MG63 (cell line): Measurements from ENCODE around the gene B4GALNT2. TPM values are rescaled to one million over a fixed set of nuclear protein-coding genes. Genes with fewer than 3 reads are reported as not detected.

Source experiments
- DNase-seq: peaks from one replicate; pipeline ENCODE4 v3.0.0-alpha.2; 2020
- H3K27me3 ChIP-seq: fragments of 250-450 bp; sonication (Bioruptor Pico); 2 replicates; pipeline ENCODE4 v1.5.1; 2020; ENCODE audit warnings: mild to moderate bottlenecking, moderate library complexity
- H3K36me3 ChIP-seq: fragments of 250-450 bp; sonication (Bioruptor Pico); 2 replicates; pipeline ENCODE4 v1.5.1; 2020; ENCODE audit warnings: mild to moderate bottlenecking, moderate library complexity
- H3K4me3 ChIP-seq: fragments of 250-450 bp; sonication (Bioruptor Pico); 2 replicates; pipeline ENCODE4 v1.5.1; 2020; ENCODE audit warnings: mild to moderate bottlenecking, moderate library complexity
- H3K9me3 ChIP-seq: fragments of 250-450 bp; sonication (Bioruptor Pico); 2 replicates; pipeline ENCODE4 v1.5.1; 2020; ENCODE audit warnings: mild to moderate bottlenecking, moderate library complexity
- total RNA-seq: library from RNA; depleted of rRNA; stranded (reverse); fragments of >200 nt; shearing (Covaris generic); gene quantifications from 2 replicates; pipeline ENCODE4 v1.2.3, GENCODE V29; 2014; ENCODE audit warnings: low replicate concordance

Gene B4GALNT2
- total RNA-seq, 1 experiment from 2014 or later: 0.03 TPM

GRCh38 chr17:49191917-49192741 is 59.6 kb downstream of the B4GALNT2 start:
- Histone ChIP-seq H3K36me3 (no peaks in the 10 kb centered on the region), H3K27me3 (no peaks in the 10 kb centered on the region), H3K9me3 (no peaks in the 10 kb centered on the region), H3K4me3 (peak overlapping the region; percentile 76)
- DNase-seq: peak; percentile 90

- peak overlapping the region; percentile 76 for H3K4me3 ChIP-seq
- DNase-seq: peak; percentile 40
- H3K9me3 ChIP-seq: no peaks in the 10 kb centered on the region
- no peaks in the 10 kb centered on the region for H3K36me3 ChIP-seq
- H3K27me3 ChIP-seq: no peaks in the 10 kb centered on the region
These were observed 61.1 kb downstream of the B4GALNT2 start for GRCh38 chr17:49193513-49194296.

GRCh38 chr17:49194297-49194607 is 61.7 kb downstream of the B4GALNT2 start:
- Histone ChIP-seq H3K9me3 (no peaks in the 10 kb centered on the region), H3K4me3 (no peak overlapping the region), H3K36me3 (no peaks in the 10 kb centered on the region), H3K27me3 (no peaks in the 10 kb centered on the region)
- DNase-seq: no peak

DNA sequence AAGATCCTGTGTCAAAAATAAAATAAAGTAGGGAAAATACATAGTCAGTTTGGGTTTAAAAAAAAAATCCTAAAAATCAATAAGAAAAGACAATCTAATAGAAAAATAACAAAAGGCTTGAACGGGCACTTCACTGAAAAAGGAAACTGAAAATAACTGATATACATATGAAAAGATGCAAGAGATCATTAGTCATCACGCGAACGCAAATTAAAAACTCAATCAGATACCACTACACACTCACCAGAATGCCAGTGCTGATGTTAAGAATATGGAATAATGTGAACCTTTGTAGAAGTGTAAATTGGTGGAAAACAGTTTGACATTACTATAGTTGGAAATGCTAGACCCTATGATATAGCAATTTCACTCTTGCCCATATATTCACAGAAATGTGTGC is 63.2 kb downstream of the B4GALNT2 start:
- no peak overlapping the region for H3K4me3 ChIP-seq
- no peak for DNase-seq
- no peaks in the 10 kb centered on the region for H3K36me3 ChIP-seq
- H3K27me3 ChIP-seq: no peaks in the 10 kb centered on the region
- no peaks in the 10 kb centered on the region for H3K9me3 ChIP-seq

DNA sequence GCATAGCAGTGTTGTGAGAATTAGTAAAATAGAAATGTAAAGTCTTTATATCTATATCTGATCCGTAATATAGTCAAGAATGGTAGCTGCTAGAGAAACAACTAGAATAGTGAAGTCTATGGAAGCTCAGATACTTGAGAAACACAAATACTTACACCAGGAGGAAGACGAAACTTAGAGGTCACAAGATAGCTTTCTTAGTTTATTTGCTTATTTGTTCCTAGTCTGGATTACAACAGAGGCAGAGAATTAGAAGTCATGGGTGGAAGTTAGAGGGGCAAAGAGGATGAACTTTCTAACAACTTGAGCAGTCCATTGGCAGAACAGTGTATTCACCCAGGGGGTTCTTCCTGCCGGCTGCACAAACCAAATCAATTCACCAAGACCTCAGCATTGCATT is 64.0 kb downstream of the B4GALNT2 start:
- no peak for DNase-seq
- Histone ChIP-seq H3K9me3 (no peaks in the 10 kb centered on the region), H3K36me3 (no peaks in the 10 kb centered on the region), H3K27me3 (no peaks in the 10 kb centered on the region), H3K4me3 (no peak overlapping the region)

DNA sequence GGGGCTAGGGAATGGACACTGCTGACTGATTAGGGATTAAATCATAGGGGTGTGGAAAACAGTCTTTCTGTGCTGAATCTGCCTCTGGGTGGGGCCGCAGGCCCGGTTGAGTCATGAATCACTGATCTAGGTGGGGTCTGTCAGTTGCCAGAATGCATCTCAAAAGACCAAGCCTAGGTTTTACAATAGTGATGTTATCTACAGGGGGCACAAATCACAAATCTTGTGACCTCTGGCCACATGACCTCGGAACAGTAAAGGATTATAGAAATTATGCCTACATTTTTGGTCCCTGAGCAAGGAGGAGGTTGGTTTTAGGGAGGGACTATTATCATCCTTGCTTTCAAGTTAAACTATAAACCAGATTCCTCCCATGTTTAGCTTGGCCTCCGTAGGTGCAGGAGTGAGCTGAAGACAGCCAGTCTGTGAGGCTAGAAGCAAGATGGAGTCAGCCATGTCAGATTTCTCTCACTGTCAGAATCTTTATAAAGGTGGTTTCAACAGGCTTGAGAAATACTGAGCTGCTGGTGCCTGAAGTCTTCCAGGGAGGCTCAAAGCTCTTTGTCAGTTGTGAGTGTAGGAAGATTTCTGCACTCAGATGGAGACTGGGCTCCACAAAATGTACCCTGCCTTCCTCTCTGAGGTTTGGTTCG is 64.9 kb downstream of the B4GALNT2 start:
- Histone ChIP-seq H3K36me3 (no peaks in the 10 kb centered on the region), H3K9me3 (no peaks in the 10 kb centered on the region), H3K4me3 (no peak overlapping the region), H3K27me3 (no peaks in the 10 kb centered on the region)
- DNase-seq: peak; percentile 30

DNA sequence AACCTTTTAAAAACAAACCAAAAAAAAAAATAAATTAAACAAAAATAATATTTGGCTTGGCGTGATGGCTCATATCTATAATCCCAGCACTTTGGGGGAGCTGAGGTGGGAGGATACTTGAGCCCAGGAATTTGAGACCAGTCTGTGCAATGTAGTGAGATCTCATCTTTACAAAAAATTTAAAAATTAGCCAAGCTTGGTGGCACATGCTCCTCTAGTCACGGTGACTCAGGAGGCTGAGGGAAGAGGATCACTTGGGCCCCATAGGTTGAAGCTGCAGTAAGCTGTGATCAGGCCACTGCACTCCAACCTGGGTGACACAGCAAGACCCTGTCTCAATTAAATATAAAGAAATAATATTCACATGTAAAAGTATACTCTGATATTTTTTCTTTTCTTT is 65.6 kb downstream of the B4GALNT2 start:
- DNase-seq: no peak
- Histone ChIP-seq H3K4me3 (no peak overlapping the region), H3K36me3 (no peaks in the 10 kb centered on the region), H3K27me3 (no peaks in the 10 kb centered on the region), H3K9me3 (no peaks in the 10 kb centered on the region)

DNA sequence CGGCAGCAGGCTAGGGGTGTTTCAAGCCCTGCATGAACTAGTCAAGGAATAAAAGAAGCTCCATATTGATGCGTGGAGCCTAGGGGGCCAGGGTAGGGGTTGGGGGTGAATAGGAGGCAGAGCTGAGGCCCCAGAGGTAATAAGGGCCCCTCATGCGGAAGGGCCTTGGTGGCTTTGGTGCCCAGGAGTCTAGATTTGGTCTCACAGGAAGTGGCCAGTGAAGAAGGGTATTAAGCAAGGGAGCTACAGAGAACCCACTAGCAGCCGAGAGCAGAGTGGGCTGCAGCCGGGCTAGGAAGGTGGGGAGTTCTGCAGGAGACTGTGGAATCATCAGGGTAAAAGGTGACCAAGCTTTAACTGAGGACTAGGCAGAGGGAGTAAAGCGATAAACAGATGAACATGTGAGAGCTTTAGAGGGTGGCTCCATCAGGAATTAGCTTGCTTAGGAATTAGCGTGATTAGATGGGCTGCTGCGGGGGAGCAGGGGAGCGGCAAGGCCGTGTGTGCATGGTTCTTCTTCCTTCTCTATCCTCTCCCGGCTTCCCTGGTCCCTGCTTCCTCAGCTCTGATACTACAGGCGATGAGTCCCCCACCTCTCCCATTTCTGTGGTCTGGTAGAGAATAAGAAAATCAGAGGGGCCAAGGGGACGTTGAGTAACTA is 68.0 kb downstream of the B4GALNT2 start:
- DNase-seq: no peak
- no peaks in the 10 kb centered on the region for H3K36me3 ChIP-seq
- H3K9me3 ChIP-seq: no peaks in the 10 kb centered on the region

DNA sequence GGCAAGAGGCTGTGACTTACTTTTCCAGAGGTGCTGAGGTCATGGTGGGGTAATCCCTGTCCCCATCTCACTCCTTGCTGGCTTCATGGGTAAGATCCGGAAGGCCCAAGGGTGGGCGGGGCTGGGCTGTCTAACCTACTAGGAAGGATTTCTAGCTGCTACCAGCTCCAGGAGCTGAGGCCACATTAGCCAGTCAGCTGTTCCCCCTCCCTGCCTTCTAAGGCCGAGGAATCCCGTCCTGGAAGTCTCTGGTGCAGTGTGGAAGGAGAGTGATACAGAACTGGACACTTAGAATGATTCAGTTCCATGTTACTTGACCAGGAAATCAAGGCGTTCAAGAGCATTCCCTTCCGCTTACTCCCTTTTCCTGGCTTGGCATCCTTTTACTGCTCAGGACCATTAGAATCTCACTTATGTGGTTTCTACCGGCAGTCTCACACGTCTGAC is 68.9 kb downstream of the B4GALNT2 start:
- DNase-seq: no peak
- Histone ChIP-seq H3K9me3 (no peaks in the 10 kb centered on the region), H3K36me3 (no peaks in the 10 kb centered on the region), H3K4me3 (no peak overlapping the region), H3K27me3 (no peaks in the 10 kb centered on the region)

More for the DNA sequence above, 68.0 kb downstream of the B4GALNT2 start:
- Histone ChIP-seq H3K27me3 (no peaks in the 10 kb centered on the region), H3K4me3 (no peak overlapping the region)

DNA sequence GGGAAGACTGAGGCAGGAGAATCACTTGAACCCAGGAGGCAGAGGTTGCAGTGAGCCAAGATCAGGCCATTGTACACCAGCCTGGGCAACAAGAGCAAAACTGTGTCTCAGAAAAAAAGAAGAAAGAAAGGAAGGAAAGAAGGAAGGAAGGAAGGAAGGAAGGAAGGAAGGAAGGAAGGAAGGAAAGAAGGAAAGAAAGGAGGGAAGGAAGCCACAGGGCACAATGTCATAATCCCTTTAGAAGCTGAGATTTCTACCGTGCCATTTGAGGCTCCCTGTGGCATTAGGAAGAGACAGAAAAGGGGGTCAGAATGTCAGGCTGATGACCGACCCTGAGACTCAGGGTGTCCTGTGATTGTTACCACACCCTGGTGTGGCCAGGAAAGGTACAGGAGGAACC is 71.2 kb downstream of the B4GALNT2 start:
- no peaks in the 10 kb centered on the region for H3K36me3 ChIP-seq
- no peaks in the 10 kb centered on the region for H3K27me3 ChIP-seq
- no peak overlapping the region for H3K4me3 ChIP-seq
- no peak for DNase-seq
- H3K9me3 ChIP-seq: no peaks in the 10 kb centered on the region

- no peaks in the 10 kb centered on the region for H3K27me3 ChIP-seq
- H3K9me3 ChIP-seq: no peaks in the 10 kb centered on the region
- H3K4me3 ChIP-seq: no peak overlapping the region
- no peaks in the 10 kb centered on the region for H3K36me3 ChIP-seq
- peak; percentile 79 for DNase-seq
These were observed 71.9 kb downstream of the B4GALNT2 start for GRCh38 chr17:49204516-49204915.

DNA sequence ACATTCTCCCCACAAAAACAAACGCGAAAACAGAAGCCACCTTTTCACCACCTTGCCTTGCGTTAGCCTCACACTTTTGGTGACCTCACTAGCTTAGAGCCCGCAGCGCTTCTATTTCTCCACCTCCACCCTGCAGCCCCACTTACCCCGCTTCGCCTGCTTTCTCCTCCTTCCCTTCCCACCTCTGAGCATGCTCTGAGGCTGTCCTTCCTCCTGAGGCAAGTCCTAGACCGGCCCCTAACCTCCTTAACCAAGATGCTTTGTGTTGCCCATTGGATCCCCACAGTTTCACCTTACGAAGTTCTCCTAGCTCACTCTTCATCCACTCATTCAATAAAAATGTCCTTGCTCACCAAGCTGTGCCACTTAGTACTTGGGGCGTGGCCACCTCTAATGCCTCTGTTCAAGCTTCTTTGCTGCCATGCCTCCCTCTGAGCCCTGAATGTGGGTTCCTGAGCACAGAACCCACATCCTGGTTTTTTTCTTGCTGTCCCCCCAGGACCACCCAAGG is 76.5 kb downstream of the B4GALNT2 start:
- DNase-seq: no peak
- no peaks in the 10 kb centered on the region for H3K9me3 ChIP-seq
- no peaks in the 10 kb centered on the region for H3K36me3 ChIP-seq
- H3K4me3 ChIP-seq: no peak overlapping the region
- no peaks in the 10 kb centered on the region for H3K27me3 ChIP-seq

DNA sequence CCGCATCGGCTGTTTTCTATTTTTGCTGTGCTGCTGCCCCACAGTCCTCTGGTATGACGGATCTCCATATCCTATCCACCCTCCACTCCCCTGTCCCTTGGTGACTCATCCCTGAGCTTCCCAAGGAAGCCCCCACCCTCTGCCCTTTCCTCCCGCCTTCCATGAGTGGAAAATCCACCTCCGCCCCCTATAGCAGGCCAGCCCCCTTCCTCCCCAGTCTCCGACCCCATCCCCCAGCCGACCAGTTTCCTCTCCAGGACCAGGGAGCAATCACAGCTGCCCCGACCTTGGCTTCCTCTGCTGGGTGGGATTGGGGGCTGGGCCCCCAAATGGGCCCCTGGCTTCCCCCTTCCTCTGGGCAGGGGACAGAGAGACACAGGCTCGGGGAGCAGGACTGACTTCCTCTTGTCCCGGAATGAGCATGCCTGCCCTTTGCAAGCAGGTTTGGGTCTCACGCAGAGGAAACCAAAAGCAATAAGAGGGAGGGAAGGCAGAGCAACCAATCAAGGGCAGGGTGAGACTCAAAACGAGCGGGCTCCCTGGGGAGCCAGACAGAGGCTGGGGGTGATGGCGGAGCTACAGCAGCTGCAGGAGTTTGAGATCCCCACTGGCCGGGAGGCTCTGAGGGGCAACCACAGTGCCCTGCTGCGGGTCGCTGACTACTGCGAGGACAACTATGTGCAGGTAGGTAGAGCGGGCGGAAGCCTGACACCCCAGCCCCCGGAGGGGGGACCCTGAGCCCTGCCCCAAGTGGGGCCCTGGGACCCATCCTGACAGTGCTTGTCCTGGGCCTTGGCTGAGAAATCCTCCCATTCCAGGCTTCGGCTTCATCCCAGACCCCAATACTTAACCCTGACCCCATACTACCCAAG is 77.8 kb downstream of the B4GALNT2 start, which contains the start of the genes ABI3 and GNGT2:
ABI3 (plus strand) TSS at position 550 of the 872 bp plus-strand sequence; CDS start at position 568, 18 bp downstream.
GNGT2 (minus strand) TSS at position 417 of the 872 bp plus-strand sequence. CDS start 3,152 bp downstream, outside the sequence.
- no peak for DNase-seq
- Histone ChIP-seq H3K9me3 (no peaks in the 10 kb centered on the region), H3K36me3 (no peaks in the 10 kb centered on the region), H3K4me3 (no peak within 1 kb of the TSS), H3K27me3 (no peaks in the 10 kb centered on the region)

GRCh38 chr17:49213399-49213798 is 80.8 kb downstream of the B4GALNT2 start:
- no peaks in the 10 kb centered on the region for H3K9me3 ChIP-seq
- H3K4me3 ChIP-seq: no peak overlapping the region
- H3K27me3 ChIP-seq: no peaks in the 10 kb centered on the region
- no peaks in the 10 kb centered on the region for H3K36me3 ChIP-seq
- DNase-seq: no peak

GRCh38 chr17:49213847-49214246 is 81.3 kb downstream of the B4GALNT2 start:
- H3K4me3 ChIP-seq: no peak overlapping the region
- H3K36me3 ChIP-seq: no peaks in the 10 kb centered on the region
- no peaks in the 10 kb centered on the region for H3K27me3 ChIP-seq
- no peak for DNase-seq
- no peaks in the 10 kb centered on the region for H3K9me3 ChIP-seq
